Stimulated activated CD8-positive, alpha-beta memory T cell treated with anti-CD3 and anti-CD28 coated beads, Interleukin-2, amount 100 ng/mL, for 1 hour (primary cell): Measurements from ENCODE around the gene LMBR1.
"Not testable (repeated sequence)": the region's sequence is repeated elsewhere in the genome, so short reads cannot be mapped to it uniquely, and the experiment has no call there.

ENCODE experiments used
- DNase-seq, 2 donors: peaks; one replicate each; pipeline ENCODE4 v3.0.0-alpha.2; 2020; ENCODE audit warnings: low read depth in 2 of 2

LMBR1 gene

DNA sequence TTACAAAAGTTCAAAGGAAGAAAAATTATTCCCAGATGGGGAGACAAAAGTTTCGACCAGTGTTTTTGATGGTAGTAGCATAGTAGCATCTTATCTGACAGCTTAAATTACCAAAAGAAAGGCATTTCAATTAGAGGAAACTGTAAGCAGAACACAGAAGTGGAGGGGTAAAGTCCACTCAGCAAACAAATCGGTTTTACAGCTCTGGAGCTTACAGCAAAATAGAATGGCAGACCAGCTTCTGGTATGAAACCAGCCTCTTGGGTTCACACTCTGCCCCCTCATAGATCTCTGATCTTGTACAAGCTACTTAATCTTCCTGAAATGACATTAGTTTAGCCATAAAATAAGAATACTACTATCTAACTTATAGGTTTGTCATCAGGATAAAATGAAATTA lies 133.8 kb downstream of the LMBR1 start:
- DNase-seq = no peak

DNA sequence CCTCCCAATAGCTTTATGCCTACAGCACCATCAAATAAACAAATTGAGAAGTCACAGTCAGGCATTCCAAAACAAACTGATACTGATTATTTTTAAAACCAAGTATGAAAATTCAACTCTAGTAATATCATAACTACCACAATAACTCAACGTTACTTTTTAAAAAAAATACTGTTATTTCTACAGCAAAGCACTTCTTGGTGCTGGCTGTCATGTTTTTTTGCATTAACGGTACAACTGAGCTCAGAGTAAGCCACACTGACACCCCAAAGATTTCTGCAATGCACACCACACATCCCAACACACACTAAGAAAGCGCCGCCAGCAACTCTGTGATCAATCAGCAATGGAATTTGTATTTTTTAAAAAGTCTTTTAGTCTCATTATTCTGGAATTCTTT lies 138.8 kb downstream of the LMBR1 start:
- DNase-seq = no peak

DNA sequence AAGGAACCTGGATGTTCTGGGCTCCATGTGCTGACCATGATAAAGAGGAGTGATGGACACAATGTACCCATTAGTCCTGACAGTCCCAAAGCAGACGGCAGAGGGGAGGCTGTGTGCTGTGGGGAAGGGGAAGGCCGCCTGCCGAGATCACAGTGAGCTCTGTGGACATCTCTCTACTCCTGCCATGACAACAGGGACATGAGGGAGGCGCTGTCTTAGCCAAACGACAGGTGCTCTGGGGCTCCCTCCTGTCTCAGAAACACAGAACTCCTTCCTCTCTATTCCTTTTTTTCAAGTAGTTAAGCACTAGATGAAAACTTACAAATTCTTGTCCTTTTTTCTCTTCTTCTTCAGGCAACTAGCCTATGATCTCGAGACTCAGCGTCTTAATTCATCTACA lies 139.4 kb downstream of the LMBR1 start:
- no peak for DNase-seq

DNA sequence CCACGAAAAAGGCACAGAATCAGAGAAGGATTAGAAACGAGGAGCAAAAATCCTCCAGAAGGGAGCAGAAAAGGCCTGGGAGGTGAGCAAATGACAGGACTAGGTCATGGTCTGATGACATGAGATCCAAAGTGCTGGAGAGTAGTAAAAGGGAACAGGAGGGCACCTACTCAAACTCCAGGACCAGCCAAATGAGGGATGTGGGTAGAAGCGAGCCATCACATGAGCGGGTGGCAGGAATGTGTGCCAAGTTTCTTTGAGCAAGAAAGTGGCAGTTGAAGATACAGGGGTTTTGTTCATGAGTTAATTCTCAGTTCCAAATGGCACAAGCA lies 139.8 kb downstream of the LMBR1 start:
- no peak for DNase-seq

DNA sequence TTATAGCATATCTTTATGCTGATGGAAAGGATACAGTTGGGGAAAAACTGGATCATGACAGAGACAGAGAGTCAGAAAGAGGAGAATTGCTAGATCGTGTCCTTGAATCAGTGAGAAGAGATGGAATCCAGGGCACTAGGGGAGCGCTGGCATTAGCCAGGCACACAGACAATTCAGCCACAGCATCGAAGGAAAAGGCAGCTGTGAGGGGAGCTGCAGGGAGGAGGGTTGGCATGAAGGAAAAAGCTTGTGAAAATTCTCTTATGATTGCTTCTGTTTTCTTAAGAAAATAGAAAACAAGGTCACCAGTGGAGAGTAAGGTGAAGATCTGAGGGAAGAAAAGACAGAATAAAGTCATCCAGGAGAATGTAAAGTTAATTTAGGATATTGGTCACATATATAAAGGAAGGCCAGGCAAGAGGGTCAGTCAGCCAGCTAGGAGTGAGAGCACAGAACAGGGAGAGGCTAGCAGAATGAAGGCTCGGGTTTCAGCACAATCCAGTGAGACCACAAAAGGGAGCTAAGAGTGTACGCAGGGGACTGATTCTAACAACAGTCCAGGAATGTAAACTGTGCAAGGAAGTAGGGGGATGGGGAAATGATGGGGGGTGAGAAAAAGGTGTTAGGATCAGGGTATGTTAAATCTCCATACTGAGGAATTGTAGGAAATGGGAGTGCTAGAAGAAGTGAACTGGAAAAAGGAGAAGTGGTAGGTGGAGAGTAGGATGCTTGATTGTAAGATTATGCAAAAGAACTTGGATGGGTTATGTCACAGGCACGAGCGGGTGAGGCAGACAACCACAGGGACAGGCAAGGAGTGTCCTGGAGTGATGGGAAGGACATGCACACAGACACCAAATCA lies 140.4 kb downstream of the LMBR1 start:
- DNase-seq = no peak

DNA sequence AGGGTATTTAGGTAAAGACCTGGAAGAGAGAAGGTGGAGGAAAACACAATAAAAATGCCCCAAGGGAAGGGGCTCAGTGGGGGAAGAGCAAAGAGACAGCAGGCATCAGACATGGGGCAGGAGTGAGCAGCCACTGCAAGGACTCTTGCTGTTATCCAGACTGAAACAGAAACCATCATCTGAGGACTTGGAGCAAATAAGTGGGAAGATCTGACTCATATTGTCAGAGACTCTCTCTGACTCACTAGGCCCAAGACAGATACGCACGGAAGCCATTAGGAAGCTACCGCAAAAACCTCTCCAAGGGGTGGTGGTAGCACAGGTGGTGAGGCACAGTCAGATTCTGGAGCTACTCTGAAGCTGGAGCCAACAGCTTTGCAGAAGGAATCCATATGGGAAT lies 141.7 kb downstream of the LMBR1 start:
- no peak for DNase-seq

DNA sequence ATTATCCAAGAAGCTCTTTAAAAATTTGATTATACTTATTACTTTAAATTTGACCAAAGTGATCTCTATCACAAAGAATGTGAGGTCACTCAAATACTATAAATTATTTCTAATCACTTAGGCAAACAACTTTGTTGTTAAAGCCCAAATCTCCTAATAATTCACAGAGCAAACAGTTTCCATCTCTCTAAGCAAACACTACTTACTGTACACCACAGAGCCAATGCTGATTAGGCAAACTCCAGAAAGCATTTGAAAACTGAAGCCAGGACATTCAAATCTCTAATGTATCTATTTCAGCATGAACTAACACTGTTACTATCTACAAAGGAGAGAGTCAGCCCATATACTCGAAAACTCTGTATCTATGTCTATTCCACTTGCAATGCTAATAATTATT lies 145.3 kb downstream of the LMBR1 start:
- DNase-seq = no peak

DNA sequence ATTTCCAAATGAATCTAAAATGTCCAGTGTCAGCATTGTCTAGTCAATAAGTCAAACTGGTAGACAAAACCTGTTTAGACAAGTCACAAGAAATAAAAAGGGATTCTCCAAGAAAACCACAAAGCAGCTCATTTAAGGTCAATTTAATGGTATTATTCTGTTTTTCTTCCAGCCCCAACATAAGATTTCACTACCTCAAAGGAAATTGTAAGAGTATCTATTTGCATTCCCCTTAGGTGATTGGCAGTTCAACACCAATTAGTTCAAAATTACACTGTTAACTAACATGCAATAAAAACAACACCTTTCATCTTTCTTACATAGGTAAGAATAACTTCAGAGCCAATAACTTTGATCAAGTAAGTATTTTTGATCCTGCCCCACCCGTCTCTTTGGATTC lies 146.1 kb downstream of the LMBR1 start:
- DNase-seq = no peak

DNA sequence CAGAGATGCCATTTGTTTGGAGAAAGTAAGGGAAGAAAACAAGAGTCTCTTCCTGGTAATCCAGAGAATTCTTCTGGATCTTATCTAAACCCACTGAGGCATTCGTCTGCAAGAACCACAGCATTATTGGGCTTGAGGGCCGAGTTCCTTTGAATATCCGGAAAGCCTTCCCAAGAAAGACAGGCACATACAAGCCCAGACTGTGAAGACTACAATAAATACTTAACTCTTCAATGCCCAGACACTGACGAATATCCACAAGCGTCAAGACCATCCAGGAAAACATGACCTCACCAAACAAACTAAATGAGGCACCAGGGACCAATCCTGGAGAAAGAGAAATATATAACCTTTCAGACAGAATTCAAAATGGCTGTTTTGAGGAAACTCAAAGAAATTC lies 153.4 kb downstream of the LMBR1 start:
- no peak for DNase-seq

DNA sequence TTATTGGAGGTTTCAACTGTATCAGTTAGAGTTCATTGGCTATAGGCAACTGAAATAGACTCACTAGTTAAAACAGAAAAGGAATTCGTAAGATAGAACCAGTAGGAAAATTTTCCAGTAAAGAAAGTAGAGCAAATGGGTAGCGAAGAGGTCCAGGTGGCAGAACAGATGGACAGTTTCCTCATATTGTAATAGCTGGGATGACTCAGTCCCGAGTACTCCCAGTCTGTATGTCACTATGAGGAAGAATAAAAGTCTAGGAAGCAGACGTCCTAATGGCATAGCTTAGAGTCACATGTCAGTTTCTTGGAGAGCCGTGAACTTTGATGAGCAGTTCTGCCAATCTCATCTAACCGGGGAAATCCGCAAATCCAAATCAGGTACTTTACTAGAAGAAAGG lies 157.1 kb downstream of the LMBR1 start:
- no peak for DNase-seq

DNA sequence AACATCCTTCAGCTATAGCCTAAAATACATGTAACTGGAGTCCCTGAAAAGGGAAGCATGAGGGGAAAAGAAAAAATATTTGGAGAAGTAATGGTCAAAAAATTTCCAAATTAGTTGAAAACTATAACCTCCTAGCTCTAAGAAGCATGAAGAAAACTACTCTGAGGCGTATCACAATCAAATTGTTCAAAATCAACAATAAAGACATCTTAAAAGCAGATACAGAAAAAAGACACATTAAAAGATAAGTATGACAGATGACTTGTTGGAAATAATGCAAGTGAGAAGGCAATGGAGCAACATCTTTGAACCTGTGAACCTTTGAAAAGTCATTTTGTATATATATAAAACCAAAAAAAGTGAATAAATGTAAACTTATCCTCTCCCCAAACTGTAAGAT lies 159.3 kb downstream of the LMBR1 start:
- no peak for DNase-seq

DNA sequence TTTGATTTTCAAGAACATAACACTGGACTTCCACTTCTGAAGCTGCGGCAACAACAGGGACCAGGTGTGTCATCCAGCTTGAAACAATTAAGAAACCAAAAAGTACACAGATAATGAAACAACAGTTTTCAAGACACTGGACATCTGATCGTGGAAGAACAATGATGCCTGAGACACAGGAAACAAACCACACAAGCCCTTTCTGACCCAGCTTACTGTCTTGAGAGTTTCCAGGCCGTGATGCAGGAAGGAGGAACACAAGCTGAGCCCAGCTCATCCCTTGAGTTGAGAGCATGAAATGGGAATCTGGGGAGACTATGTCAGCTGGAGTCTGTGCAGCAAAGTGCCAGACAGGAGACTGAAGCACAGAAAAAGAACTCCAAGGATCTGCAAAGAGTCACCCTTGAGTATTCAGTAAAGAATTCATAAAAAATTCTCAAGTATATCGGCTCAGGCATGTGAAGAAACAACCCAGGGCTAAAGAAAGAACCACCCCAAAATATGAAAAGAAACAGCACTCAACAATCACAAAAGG lies 160.8 kb downstream of the LMBR1 start:
- no peak for DNase-seq

DNA sequence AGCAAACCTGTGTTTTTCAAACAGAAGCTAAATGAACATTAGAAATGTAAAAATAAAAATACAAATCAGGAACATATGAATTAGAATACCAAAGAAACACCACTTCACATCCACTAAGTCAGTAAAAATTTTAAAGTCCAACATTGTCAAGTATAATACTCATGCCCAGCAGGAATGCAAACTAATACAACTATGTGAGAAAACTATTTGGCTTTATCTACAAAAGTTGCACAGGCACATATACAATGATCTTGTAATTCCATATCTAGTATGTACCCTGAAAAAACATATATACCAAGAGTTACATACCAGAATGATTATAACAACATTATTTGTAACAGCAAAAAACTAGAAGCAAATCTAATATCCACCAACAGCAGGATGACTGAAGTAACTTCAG lies 161.3 kb downstream of the LMBR1 start:
- no peak for DNase-seq

DNA sequence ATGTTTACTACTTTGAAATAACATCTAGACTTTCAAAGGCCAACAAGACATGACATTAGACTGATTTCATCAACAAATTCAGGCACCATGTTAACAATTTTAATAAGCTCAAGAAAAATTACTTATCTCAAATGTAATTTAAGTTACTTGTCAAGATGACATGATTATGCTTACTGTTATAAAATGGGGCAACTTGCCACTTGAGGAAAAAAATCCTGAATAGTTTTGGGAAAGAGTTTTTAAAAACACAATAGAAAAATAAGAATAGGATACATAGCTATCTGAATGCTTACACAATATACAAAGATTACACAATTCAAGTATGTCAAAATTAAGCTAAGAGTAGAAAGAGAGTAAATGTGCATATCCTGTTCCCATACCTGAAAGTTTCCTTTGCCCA lies 167.0 kb downstream of the LMBR1 start:
- no peak for DNase-seq

DNA sequence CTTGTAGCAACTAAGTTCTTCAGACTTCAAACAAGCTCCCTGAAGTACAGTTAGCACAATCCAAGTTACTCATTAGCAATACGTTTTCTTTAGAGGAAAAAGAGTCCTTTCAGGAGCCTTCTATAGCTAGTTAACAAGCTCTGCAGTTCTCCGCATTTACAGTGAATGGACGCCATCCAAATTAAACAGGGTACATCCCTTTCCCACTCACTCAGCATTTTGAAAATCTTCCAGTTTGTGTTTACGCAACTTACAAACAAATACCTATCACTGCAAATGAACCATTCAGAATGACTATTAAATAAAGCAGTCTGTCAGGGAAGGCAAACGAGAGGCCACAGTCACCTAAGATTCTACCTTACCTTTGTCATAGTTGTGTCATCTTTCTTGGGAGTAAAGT lies 167.9 kb downstream of the LMBR1 start:
- no peak for DNase-seq

DNA sequence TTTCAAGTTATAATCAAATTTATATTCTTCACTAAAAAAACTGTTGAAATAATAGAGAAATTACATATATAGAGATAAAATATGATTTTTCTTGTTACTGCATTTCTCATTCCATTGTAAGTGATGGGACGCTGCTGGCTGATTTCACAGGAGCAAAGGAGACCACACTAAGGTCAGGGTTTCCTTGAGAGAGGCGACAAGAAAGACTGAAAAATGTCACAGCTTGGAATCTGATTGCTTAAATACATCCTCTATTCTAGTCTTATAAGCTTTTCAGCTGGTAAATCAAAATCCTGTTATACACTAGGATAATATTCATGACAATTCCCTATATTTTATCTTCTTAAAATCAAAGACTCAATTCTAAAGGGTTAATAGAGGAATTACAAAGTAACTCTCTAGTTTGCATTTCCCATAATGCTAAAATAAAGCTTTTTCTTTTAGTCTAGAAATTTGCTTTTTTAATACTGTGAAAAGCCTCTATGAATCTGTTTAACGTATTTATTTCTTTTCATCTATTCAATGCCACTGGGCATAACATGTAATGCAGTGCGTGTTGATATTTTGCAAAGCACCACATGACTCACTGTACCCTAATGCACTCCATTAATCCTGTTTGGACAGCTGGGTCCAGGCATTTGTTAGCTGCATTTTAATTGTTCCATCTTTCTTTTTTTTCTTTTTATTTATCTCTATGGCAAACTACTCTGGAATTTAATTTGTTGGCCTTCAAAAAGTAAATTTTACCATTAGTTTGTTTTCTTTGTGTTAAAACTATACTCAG lies 170.7 kb downstream of the LMBR1 start:
- no peak for DNase-seq

DNA sequence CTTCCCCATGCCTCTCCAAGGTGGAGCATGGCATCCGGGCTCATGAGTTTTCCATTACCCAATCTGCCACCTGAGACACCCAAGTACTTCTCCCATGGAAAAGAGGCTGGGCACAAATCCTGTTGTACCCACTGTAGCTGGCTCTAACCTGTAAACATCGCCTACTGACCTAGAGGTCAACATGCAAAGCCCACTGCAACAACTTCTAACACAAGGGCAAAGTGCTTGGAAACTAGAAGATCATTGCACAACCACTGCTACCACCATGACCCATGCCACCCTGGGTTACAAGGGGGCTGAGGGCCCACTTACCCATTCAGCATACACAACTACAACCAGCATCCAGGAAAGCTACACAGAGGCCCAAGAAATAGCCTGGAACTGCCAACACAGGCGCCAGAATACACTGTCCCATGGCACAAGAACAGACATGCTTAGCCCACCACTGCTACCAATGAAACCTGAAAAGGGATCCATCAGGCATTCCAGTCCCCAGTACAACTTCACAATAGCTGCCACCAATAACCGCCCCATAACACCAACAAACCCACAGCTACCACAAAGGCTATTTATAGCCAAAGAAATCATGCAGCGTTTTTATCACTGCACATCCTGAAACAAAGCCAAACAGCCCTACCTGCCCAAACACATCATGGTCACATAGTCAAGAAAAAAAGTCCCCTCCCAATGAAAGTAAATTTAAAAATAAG lies 189.1 kb downstream of the LMBR1 start:
- DNase-seq = no peak

DNA sequence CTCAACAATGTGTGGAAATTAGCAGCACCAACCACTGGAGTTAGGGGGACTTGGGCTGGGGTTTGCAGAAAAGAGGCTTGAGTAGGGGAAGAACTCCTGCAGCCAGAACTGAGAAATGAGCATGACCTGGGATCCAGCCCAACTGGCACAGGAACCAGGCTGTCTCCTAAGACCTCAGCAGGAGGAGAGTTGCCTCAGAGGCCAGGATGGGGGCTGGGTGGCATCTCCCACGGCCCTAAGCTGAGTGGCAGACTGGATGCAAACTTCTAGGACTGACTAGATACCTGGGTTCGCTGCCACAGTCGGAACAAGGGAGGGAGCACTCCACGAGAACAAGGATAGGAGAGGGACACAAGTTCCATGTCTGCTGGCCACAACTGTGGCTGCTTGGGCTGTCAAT lies 189.8 kb downstream of the LMBR1 start:
- no peak for DNase-seq

DNA sequence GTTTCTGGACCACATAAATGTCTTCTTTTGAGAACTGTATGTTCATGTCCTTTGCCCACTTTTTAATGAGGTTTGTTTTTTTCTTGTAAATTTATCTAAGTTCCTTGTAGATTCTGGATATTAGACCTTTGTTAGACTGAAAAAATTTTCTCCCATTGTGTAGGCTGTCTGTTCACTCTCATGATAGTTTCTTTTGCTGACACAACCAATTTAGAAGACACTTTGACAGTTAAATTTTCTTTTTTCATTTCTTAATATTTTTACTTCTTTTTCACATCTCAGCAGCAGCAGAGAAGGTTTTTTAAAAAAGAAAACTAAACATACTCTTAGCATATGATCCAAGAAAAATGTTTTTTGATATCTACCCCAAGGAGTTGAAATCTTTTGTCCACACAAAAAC lies 190.6 kb downstream of the LMBR1 start:
- DNase-seq = no peak

DNA sequence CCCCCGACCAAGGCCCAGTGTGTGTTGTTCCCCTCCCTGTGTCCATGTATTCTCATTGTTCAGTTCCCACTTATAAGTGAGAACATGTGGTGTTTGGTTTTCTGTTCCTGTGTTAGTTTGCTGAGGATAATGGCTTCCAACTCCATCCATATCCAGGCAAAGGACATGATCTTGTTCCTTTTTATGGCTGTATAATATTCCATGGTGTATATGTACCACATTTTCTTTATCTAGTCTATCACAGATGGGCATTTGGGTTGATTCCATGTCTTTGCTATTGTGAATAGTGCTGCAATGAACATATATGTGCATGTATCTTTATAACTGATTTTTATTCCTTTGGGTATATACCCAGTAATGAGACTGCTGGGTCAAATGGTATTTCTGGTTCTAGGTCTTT lies 191.2 kb downstream of the LMBR1 start:
- DNase-seq = not testable (repeated sequence)

DNA sequence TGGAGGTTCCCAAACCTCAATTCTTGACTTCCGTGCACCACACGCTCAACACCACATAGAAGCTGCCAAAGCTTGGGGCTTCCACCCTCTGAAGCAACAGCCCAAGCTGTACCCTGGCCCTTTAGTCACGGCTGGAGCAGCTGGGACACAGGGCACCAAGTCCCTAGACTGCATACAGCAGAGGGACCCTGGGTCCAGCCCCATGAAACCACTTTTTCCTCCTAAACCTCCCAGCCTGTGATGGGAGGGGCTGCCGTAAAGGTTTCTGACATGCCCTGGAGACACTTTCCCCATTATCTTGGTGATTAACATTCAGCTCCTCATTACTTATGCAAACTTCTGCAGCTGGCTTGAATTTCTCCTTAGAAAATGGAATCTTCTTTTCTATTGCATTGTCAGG lies 194.5 kb downstream of the LMBR1 start:
- DNase-seq = not testable (repeated sequence)

DNA sequence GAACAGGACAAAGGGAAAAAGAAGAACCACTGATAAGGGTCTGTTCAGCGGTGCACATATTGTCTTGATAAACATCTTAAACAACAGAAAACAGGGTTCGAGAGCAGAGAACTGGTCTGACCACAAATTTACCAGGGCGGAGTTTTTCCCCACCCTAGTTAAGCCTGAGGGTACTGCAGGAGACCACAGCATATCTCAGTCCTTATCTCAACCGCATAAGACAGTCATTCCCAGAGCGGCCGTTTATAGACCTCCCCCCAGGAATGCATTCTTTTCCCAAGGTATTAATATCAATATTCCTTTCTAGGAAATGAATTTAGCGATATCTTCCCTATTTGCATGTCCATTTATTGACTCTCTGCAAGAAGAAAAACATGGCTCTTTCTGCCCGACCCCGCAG lies 195.7 kb downstream of the LMBR1 start:
- DNase-seq = not testable (repeated sequence)

DNA sequence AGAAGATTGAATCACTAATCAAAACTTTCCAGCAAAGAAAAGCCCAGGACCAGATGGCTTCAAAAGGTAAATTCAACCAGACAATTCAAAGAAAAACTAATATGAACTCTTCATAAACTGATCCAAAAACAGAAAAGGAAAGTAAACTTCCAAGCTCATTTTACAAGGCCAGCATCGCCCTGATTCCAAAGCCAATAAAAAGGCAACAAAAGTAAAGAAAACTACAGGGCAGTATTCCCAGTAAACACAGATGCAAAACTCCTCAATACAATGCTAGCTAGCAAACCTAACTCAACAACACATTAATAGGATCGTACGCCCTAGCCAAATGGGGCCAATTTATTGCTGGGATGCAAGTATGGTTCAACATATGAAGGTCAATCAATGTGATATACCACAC lies 199.4 kb downstream of the LMBR1 start:
- DNase-seq = no peak
